ENCODE data around the gene PXMP4. TPM values are rescaled to one million over a fixed set of nuclear protein-coding genes. Genes with fewer than 3 reads are reported as not detected.
"Not testable (repeated sequence)": the region's sequence is repeated elsewhere in the genome, so short reads cannot be mapped to it uniquely, and the experiment has no call there.

The PXMP4 gene
- total RNA-seq, 1 donor from 2014 or later: 6.6 TPM

GRCh38 chr20:33761698-33762250, 41.7 kb upstream of the PXMP4 start:
- TF ChIP-seq CTCF (IDR thresholded peaks at IDR 0.05): no peak
- TF ChIP-seq POLR2A (IDR thresholded peaks at IDR 0.05): no peak
- TF ChIP-seq POLR2AphosphoS5 (IDR thresholded peaks at IDR 0.05; ENCODE audit: insufficient read depth in 1 of 2, low read depth in 1 of 2): no peak
- Histone ChIP-seq H3K36me3 (peaks cover 0 to 20% of the 10 kb centered on the region in 2 donors), H3K27ac (no peak overlapping the region), H3K4me3 (no peak overlapping the region), H3K27me3 (no peaks in the 10 kb centered on the region), H3K9me3 (no peaks in the 10 kb centered on the region), H3K4me1 (no peaks in the 10 kb centered on the region)
- no peak for DNase-seq (ENCODE audit: extremely low spot score in 2 of 2)
- intact Hi-C loops (cut with DNase I): no loop called here

- Histone ChIP-seq H3K27ac (no peak overlapping the region), H3K4me1 (no peaks in the 10 kb centered on the region), H3K27me3 (no peaks in the 10 kb centered on the region), H3K36me3 (peaks cover 0 to 29% of the 10 kb centered on the region in 2 donors), H3K4me3 (no peak overlapping the region), H3K9me3 (no peaks in the 10 kb centered on the region)
- intact Hi-C loops (cut with DNase I): no loop called here
- TF ChIP-seq POLR2AphosphoS5 (IDR thresholded peaks at IDR 0.05; ENCODE audit: insufficient read depth in 1 of 2, low read depth in 1 of 2) (no peak), CTCF (IDR thresholded peaks at IDR 0.05) (no peak)
- no peak for DNase-seq (ENCODE audit: extremely low spot score in 2 of 2)
Measured at GRCh38 chr20:33757458-33757857, 37.3 kb upstream of the PXMP4 start.

GRCh38 chr20:33757046-33757445, 36.9 kb upstream of the PXMP4 start:
- no peaks in the 10 kb centered on the region for H3K27me3 ChIP-seq
- intact Hi-C loops (cut with DNase I): no loop called here
- no peaks in the 10 kb centered on the region for H3K4me1 ChIP-seq
- no peaks in the 10 kb centered on the region for H3K9me3 ChIP-seq
- no peak for TF ChIP-seq POLR2AphosphoS5 (IDR thresholded peaks at IDR 0.05; ENCODE audit: insufficient read depth in 1 of 2, low read depth in 1 of 2)
- no peak for TF ChIP-seq POLR2A (IDR thresholded peaks at IDR 0.05)
- TF ChIP-seq CTCF (IDR thresholded peaks at IDR 0.05): no peak
- no peak for DNase-seq (ENCODE audit: extremely low spot score in 2 of 2)
- peaks cover 0 to 29% of the 10 kb centered on the region in 2 donors for H3K36me3 ChIP-seq
- H3K4me3 ChIP-seq: no peak overlapping the region
- H3K27ac ChIP-seq: no peak overlapping the region

GRCh38 chr20:33755936-33756490, 35.9 kb upstream of the PXMP4 start:
- intact Hi-C loops (cut with DNase I); H3K9me3 ChIP-seq; H3K4me1 ChIP-seq; H3K4me3 ChIP-seq; H3K27ac ChIP-seq; H3K27me3 ChIP-seq; DNase-seq (ENCODE audit: extremely low spot score in 2 of 2): not testable (repeated sequence)
- H3K36me3 ChIP-seq: peaks cover 0 to 29% of the 10 kb centered on the region in 2 donors

DNA sequence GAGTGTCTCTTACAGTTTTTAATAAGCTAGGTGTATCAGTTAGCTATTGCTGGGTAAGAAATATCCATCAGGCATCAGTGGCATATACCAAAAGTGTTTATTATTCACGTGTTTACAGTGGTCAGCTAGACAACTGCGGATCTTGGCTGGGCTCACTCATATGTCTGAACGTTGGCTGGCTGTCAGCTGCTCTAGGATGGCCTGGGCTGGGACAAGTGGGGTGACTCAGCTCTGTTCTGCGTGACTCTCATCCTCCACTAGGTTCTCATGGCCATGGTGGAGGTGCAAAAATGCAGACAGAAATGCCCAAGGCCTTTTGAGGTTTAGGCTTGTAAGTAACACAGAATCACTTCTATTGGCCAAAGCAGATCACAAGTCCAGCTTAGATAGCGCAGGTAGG, 33.7 kb upstream of the PXMP4 start:
- intact Hi-C loops (cut with DNase I): no loop called here
- no peak for DNase-seq (ENCODE audit: extremely low spot score in 2 of 2)
- Histone ChIP-seq H3K4me3 (no peak overlapping the region), H3K27me3 (no peaks in the 10 kb centered on the region), H3K9me3 (no peaks in the 10 kb centered on the region), H3K27ac (no peak overlapping the region), H3K36me3 (peaks cover 0 to 25% of the 10 kb centered on the region in 2 donors), H3K4me1 (no peaks in the 10 kb centered on the region)
- TF ChIP-seq POLR2AphosphoS5 (IDR thresholded peaks at IDR 0.05; ENCODE audit: insufficient read depth in 1 of 2, low read depth in 1 of 2): no peak

- Histone ChIP-seq H3K27me3 (no peaks in the 10 kb centered on the region), H3K4me3 (no peak overlapping the region), H3K4me1 (no peaks in the 10 kb centered on the region), H3K36me3 (peaks cover 0 to 24% of the 10 kb centered on the region in 2 donors), H3K27ac (no peak overlapping the region), H3K9me3 (no peaks in the 10 kb centered on the region)
- no peak for TF ChIP-seq CTCF (IDR thresholded peaks at IDR 0.05)
- no peak for TF ChIP-seq POLR2A (IDR thresholded peaks at IDR 0.05)
- TF ChIP-seq POLR2AphosphoS5 (IDR thresholded peaks at IDR 0.05; ENCODE audit: insufficient read depth in 1 of 2, low read depth in 1 of 2): no peak
- intact Hi-C loops (cut with DNase I): no loop called here
- DNase-seq (ENCODE audit: extremely low spot score in 2 of 2): no peak
Measured at GRCh38 chr20:33753143-33753542, 33.0 kb upstream of the PXMP4 start.

Data from vagina (tissue), 2 donors.